SK-N-MC (cell line): ENCODE results near the gene SCG5.

ENCODE experiments used
- DNase-seq: peaks from one replicate; pipeline ENCODE4 v3.0.0-alpha.2; 2011; ENCODE audit warnings: low read depth, low spot score
- H3K27ac ChIP-seq: fragments of 200-600 bp; sonication (generic); 2 replicates; pipeline ENCODE4 v1.5.1; 2016; ENCODE audit warnings: mixed run types
- H3K36me3 ChIP-seq: fragments of 200-600 bp; sonication (generic); 2 replicates; pipeline ENCODE4 v1.6.1; 2017; ENCODE audit warnings: antibody characterized with exemption, low read length, mixed read lengths; ENCODE audit not compliant: insufficient read depth
- H3K4me3 ChIP-seq: fragments of 200-600 bp; sonication (generic); 2 replicates; pipeline ENCODE4 v1.5.1; 2016
- H3K9ac ChIP-seq: fragments of 200-600 bp; sonication (generic); 2 replicates; pipeline ENCODE4 v1.8.0; 2017; ENCODE audit warnings: mixed run types, mixed read lengths; ENCODE audit not compliant: insufficient read length
- H3K9me3 ChIP-seq: fragments of 200-600 bp; sonication (generic); 2 replicates; pipeline ENCODE4 v1.6.1; 2017; ENCODE audit warnings: low read depth, mild to moderate bottlenecking, antibody characterized with exemption, low read length, moderate library complexity, mixed read lengths
- EZH2 ChIP-seq: fragments of 200-600 bp; sonication (generic); IDR thresholded peaks from one replicate; pipeline ENCODE4 v1.6.1; 2017; ENCODE audit warnings: antibody characterized with exemption
- FOXP2 ChIP-seq: optimal IDR thresholded peaks from 2 replicates; pipeline ENCODE3; 2011; ENCODE audit warnings: mild to moderate bottlenecking, moderate library complexity; ENCODE audit not compliant: insufficient read depth; ENCODE audit errors: extremely low read length, control extremely low read depth
- POLR2AphosphoS5 ChIP-seq: IDR thresholded peaks from 2 replicates; pipeline ENCODE4 v1.6.1; 2012; ENCODE audit warnings: mild to moderate bottlenecking, low read depth, low read length, borderline replicate concordance

SCG5 gene

GRCh38 chr15:32637704-32638103 lies 3.8 kb upstream of the SCG5 start:
- H3K27ac ChIP-seq: no peak overlapping the region
- peaks cover 71% of the 10 kb centered on the region for H3K36me3 ChIP-seq
- H3K4me3 ChIP-seq: no peak overlapping the region
- H3K9me3 ChIP-seq: no peaks in the 10 kb centered on the region
- DNase-seq: no peak
- no peak for TF ChIP-seq POLR2AphosphoS5
- no peak for TF ChIP-seq EZH2
- TF ChIP-seq FOXP2: no peak
- H3K9ac ChIP-seq: no peak overlapping the region

GRCh38 chr15:32642667-32643435 lies 1.3 kb downstream of the SCG5 start:
- H3K36me3 ChIP-seq: peaks cover 20% of the 10 kb centered on the region
- no peak overlapping the region for H3K27ac ChIP-seq
- TF ChIP-seq POLR2AphosphoS5 (no peak), EZH2 (no peak), FOXP2 (no peak)
- no peak overlapping the region for H3K9ac ChIP-seq
- DNase-seq: no peak
- H3K9me3 ChIP-seq: no peaks in the 10 kb centered on the region
- H3K4me3 ChIP-seq: no peak overlapping the region

GRCh38 chr15:32643907-32644445 lies 2.5 kb downstream of the SCG5 start:
- Histone ChIP-seq H3K9ac (no peak overlapping the region), H3K36me3 (peaks cover 11% of the 10 kb centered on the region), H3K27ac (no peak overlapping the region), H3K4me3 (no peak overlapping the region), H3K9me3 (no peaks in the 10 kb centered on the region)
- TF ChIP-seq EZH2 (no peak), FOXP2 (no peak), POLR2AphosphoS5 (no peak)
- no peak for DNase-seq

- DNase-seq: no peak
- Histone ChIP-seq H3K9me3 (no peaks in the 10 kb centered on the region), H3K36me3 (no peaks in the 10 kb centered on the region), H3K9ac (no peak overlapping the region), H3K27ac (no peak overlapping the region), H3K4me3 (no peak overlapping the region)
- no peak for TF ChIP-seq FOXP2
- TF ChIP-seq EZH2: no peak
- no peak for TF ChIP-seq POLR2AphosphoS5
Measured at GRCh38 chr15:32646291-32646690, 4.8 kb downstream of the SCG5 start.

- no peak overlapping the region for H3K27ac ChIP-seq
- peaks cover under 1% of the 10 kb centered on the region; the same call in 1 of the 2 replicates for H3K36me3 ChIP-seq
- no peak overlapping the region for H3K4me3 ChIP-seq
- H3K9ac ChIP-seq: no peak overlapping the region
- no peak for DNase-seq
- no peaks in the 10 kb centered on the region for H3K9me3 ChIP-seq
- no peak for TF ChIP-seq EZH2
- no peak for TF ChIP-seq POLR2AphosphoS5
Measured at GRCh38 chr15:32649342-32649741, 7.8 kb downstream of the SCG5 start.

GRCh38 chr15:32651229-32651837 lies 9.8 kb downstream of the SCG5 start:
- H3K9ac ChIP-seq: no peak overlapping the region
- H3K4me3 ChIP-seq: no peak overlapping the region
- no peak for TF ChIP-seq EZH2
- H3K36me3 ChIP-seq: peaks cover 4% of the 10 kb centered on the region; the same call in 1 of the 2 replicates
- H3K27ac ChIP-seq: no peak overlapping the region
- H3K9me3 ChIP-seq: no peaks in the 10 kb centered on the region
- DNase-seq: no peak

DNA sequence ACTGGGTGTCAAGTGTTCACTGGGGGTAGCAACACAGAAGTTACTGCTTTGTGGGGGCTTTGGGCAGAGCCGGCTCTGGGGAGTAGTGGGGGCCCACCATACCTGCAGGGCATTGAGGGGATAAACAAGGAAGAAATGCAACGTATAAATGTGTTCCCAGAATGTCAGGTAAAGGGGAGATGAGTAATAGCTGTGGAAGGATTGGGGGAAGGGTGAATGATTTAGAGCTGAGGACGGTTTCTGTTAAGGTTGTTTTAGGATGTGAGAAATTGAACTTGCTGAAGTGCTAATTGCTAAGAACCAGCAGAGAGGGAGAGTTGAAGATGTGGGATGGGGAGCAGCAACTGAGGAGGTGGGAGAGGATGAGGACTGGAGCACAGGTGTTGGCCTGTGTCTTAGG lies 10.7 kb downstream of the SCG5 start:
- no peak overlapping the region for H3K9ac ChIP-seq
- DNase-seq: no peak
- no peak overlapping the region for H3K27ac ChIP-seq
- H3K36me3 ChIP-seq: peaks cover 4% of the 10 kb centered on the region; the same call in 1 of the 2 replicates
- H3K9me3 ChIP-seq: no peaks in the 10 kb centered on the region
- TF ChIP-seq POLR2AphosphoS5: no peak
- no peak for TF ChIP-seq EZH2
- no peak for TF ChIP-seq FOXP2
- no peak overlapping the region for H3K4me3 ChIP-seq

DNA sequence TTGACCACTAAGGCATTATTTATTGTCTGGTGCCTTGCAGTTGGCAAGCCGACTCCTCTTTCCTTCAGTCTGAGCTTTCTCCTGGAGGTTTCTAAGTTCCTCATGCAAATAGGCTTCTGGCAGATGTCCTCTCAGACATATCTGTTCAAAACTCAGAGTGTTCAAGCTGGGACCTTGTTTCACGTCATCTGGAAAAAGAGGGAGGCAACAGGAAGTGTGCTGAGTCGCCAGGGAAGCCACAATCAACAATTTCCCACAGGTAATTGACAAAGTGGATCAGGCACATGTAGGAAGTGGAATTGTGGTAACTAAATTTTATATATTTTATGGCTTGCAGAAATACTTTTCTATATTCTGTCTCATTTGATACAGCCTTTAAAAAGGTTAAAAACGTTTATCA lies 14.6 kb downstream of the SCG5 start:
- Histone ChIP-seq H3K9ac (no peak overlapping the region), H3K27ac (no peak overlapping the region), H3K36me3 (peaks cover 4% of the 10 kb centered on the region; the same call in 1 of the 2 replicates), H3K9me3 (no peaks in the 10 kb centered on the region), H3K4me3 (no peak overlapping the region)
- no peak for DNase-seq
- no peak for TF ChIP-seq POLR2AphosphoS5
- TF ChIP-seq EZH2: no peak
- TF ChIP-seq FOXP2: no peak
